NCI-H1092 (cell line): ENCODE measurements around the gene COL8A2.

Experiments
- DNase-seq: peaks from one replicate; lab custom pipeline; 2025; lab: John Stamatoyannopoulos, UW

COL8A2 gene

DNA sequence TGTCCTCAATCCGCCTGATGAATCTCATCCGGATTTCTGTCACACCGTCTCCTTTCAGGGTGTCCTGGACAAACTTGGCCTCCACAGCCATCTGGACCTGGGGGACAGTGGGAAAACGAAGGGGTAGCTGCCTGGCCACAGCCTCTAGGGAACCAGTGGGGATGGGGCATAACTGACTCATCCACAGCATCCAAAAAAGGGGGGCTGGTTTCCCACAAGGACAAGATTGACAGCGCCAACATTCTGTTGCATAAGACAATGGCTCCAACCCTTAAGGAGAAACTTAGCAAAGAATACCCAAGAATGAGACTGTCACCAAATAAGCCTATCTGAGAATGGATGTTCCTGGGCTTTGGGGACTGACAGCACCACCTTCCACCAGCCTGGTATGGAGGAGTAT lies 12.2 kb upstream of the COL8A2 start:
- no peak for DNase-seq

DNA sequence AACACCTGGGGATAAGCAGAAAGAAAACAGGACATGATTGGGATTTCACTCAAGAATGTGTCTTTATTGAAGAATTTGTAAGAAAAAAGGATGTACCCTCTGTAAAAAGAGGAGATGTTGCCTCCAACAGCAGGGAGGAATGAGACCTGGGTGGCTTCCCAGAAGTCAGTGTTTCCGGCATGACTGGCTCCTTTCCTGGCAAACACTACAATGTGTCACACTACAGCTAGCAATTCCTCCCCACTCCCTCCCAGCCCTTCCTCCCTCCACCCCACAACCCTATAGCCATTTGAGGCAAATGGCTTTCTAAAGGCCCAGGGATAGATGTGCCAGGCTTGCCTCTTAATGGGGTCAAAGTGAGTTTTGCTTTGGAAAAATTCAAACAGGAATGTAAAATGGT lies 11.5 kb upstream of the COL8A2 start:
- no peak for DNase-seq

DNA sequence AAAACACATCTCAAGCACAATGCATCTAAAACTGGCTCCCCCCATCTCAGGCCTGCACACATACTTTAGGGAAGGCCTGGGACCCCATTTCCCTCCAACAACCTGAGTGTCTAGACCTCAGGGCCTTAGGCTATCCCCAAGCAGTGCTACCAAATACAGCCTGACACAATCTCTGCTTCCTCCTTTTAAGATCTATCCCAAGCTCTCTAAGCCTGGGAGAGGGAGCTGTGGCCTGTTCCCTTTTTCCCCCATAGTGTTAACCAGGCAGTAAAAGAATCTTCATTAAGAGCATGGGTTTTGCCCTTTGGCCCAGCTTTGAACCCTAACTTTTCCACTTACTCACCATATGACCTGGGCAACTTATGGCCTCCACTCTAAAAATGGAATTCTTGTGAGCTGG lies 10.8 kb upstream of the COL8A2 start:
- no peak for DNase-seq

DNA sequence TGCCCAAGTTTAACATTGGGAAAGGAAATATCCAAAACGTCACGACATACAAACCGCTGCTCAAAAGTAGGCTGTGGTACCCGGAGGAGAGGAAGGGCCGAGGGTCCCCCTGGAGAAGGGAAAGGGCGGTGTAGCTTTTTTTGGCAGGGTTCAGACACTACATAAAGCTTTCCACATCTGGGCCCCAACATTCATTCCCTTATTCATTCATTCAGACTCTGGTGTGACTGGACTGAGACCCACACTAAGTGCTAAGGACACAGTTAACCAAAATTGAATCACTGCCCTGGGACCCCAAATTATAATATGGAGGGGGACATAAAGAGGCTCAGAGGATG lies 10.3 kb upstream of the COL8A2 start:
- DNase-seq, result no peak

DNA sequence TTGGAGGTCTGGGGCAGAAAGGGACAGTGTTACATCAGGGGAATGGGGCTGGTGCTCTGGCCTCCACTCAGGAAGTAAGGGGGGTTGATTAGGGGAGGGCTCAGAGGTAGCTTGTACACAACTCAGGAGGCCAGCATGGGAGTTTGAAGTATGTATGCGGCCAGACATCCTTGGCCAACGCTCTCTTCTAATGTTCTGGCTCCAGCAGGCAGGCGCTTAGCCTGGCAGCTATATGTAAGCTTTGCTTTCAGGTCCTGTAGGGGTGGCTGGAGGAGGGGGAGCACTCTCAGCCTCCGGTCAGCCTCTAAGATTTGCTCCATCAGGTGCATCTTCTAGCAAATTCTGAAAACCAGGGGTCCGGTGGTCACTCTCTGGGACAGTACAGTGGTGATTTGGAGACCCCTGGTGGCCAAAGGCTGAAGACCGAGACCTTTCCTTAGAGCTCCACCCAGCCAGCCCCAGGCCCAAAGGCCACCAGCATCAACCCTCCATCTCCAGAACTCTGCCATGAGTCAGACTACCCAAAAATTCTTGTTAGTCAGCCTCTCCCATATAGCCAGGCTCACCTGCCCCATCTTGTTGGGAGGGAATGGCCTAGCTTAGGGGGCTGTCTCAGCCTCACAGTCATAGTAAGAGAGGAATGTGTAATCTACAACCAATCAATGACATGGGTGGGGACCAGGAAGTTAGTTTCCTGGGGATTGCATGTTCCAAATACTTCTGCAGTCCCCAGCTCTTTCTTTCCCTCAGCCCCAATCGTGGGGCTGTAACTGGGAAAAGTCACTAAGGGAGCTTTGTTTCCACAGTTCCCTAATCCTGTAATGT lies 9.7 kb upstream of the COL8A2 start:
- peak; percentile 35 for DNase-seq

DNA sequence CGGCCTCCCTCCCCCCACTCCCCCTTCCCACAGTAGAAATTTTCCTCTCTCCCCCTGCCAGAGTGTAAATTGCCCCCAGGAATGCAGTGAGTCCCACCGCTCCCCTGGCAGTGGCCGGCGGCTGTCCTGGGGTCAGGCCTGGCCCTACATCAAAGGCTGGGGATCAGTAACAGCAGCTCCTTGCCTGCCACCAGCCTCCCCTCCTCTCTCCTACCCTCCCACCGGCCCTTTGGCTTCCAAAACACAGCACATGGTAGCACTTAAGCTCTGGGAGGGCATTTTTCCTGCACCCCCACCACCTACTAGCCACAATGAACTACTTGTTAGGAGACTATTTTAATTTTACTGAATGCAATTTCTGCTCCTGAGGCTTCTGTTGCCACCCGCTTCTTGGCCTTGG lies 9.0 kb upstream of the COL8A2 start:
- no peak for DNase-seq

DNA sequence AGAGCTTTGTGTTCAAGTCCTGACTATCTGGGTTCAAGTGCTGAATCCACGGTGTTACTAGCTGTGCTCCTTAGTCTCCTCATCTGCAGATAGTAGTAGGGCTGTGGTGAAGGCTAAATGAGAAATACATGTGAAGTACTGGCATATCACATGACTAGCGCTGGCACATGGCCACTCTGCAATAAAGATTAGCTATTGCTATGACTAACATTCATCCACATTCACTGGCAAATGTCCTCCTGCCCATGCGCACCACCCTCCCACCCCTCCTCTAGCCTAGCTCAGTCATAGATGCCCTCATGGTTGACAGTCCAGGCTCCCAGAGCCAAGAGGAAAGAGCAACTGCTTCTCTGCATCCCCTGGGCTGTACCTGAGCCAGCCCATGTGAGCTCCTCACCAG lies 8.5 kb upstream of the COL8A2 start:
- no peak for DNase-seq

DNA sequence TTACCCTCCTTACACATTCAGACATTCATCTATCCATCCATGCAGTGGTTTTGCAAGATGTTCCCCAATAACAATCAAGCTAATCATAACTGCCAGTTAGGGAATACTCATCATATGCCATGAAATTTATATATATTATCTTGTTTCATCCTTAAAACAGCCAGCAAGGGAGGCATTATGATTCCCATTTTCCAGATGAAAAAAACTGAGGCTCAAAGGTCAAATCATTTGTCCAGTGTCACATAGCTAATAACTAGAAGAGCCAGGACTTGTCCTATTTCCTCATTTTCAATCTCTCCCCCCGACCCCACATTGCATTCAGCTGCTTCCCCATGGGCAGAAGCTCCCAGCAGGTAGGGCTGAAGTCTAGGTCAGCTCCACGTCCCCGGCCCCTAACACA lies 7.0 kb upstream of the COL8A2 start:
- DNase-seq, result no peak

DNA sequence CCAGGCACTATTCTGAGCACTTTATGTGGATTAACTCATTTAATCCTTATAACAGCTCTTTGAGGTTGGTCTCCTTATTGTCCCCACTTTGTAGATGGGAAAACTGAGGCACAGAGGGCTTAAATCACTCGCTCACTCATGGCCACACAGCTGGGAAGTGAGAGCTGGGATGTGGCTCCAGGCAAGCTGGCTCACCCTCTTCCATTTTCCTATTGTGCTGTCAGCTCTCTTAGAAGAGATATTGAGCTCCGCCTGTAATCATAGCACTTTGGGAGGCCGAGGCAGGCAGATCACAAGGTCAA lies 3.8 kb upstream of the COL8A2 start:
- DNase-seq, result no peak

DNA sequence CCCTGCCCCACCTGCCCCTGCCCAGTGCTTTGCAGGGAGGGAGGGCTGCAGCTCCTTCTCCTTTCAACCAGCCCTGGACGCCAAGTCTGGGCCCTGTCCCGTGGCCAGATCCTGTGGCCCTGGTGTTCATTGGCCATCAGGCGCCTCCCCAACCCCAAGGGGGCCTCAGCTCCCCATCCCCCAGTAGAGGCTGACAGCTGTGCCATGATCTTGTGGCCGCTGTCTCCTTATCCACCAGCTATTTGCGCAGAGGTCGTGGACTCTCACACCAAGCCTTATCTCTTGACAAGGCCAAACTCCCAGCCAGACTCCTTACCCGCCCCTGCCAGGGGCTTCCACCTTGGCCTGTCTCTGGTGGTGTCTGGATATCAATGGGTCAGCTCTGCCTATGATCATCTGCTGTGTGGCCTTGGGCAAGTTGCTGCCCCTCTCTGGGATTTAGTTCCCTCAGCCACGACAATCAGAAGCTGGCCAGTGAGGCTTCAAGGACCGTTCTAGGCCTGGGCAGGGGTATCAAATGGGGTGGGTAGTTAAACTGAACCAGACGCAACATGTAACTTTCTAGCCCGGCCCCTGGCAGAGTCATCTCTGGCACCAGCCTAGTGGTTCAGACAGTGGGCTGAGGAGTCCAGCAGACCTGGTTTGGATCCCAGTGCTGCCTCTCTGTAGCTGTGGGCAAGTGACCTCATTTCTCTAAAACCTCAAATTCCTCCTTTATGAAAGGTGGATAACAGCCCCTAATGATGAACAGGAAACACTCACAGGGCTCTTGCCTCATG lies 3.3 kb upstream of the COL8A2 start:
- no peak for DNase-seq

DNA sequence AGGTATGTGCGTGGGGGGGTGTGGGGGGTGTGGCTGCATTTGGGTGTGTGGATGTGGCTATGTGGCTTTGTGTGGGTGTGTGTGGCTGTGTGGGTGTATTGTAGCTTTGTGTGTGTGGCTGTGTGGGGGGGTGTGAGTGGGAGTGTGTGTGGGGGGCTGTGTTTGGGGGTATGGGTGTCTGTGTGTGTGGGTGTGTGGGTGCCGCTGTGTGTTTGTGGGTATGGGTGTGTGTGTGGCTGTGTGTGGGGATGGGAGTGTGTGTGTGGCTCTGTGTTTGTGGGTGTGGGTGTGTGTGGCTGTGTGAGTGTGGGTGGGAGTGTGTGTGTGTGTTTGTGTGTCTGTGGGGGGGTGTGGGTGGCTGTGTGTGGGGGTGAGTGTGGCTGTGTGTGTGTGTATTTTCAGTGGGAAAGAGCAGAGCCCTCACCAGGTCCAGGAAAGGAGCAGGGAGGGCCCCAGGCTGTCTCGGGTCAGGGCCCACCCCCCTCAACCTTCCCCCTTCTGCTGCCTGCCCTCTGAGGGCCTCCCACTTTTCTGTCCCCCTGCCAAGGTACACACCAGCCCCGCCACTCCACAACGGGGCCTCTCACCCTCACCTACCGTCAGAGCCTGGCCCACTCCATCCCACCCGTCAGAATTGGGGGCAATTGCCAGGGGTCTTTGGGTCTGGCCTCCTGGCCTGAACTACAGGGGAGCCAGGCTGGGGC lies 1.9 kb upstream of the COL8A2 start:
- DNase-seq, result no peak

DNA sequence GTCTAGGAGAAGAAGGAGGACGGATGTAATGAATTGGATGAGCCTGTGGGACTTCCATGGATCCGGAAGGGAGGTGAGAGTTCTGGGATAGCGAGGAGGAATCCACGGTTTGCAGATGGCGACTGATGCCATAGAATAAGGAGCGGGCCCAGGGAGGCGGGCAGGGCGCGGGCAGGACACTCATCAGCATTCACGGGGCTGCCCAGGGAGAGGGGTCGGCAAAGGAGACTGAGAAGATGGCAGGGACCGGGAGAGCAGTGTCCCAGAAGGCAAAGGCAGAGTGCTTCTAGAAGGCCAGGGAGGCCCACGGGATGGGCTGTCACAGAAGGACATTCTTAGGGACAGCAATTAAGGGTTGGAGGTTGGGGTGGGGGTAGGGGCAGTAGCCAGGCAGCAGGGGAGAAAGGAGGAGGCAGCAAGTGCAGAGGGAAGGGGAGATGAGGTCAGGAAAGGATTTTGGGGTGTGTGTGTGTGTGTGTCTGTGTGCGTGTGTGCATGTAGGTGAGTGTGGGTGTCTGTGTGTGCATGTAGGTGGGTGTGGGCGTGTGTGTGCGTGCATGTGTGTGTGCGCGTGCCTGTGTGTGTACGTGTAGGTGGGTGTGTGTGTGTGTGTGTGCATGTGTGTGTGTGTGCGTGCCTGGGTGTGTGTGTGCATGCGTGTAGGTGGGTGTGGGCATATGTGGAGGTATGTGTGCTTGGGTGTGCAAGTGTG lies 1.1 kb upstream of the COL8A2 start:
- no peak for DNase-seq

DNA sequence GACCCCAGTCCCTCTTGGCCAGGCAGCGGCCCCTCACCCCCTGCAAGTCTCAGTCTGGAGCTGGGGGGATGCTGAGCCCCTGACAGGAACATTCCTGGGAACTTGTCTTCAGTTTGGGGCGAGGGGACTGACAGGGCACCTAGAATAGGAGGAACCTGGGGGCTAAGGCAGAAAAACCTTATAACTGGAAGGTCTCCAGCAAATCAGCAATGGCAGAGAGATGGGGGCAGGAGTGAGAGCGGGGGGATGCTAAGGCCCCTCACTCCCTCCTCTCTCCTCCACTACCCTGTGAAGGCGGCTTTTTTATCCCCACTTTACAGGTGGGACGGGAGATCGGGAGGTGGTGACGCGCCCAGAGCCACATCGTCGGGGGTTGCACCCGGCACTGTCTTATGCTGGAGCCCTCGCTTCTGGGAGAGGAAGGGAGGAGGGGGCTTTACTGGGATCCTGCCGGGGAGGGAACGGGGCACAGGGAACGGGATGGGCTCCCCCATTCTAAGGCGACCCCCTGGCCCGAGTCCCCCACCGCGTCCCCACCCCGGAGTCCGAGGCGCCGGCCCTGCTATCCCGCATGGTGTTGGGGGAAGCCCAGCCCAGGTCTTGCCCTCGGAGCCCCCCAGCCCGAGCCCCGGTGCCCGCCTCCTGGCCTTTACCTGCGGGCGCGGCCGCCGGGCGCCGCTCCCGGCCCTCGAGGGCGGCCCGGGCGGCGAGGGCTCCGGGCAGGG lies 456 bp downstream of the COL8A2 start:
- DNase-seq, result no peak

DNA sequence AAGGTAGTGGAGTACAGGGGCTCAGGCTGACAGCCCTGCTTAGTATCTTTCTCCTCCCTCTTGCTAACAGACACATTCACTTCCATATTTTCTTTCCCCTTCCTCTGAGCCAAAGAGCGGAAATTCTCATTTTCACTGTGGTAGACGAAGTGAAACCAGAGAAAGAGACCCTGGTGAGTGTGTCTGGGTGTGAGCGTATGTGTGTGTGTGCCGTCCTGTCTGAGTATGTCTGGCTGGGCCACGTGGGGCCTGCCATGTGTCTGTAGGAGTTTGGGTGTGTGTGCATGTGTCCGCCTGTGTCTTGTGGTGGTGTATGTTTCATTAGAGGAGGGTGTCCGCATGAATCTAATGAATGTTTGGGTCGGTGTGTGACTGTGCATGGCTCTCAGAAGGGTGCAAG lies 1.7 kb downstream of the COL8A2 start:
- no peak for DNase-seq

DNA sequence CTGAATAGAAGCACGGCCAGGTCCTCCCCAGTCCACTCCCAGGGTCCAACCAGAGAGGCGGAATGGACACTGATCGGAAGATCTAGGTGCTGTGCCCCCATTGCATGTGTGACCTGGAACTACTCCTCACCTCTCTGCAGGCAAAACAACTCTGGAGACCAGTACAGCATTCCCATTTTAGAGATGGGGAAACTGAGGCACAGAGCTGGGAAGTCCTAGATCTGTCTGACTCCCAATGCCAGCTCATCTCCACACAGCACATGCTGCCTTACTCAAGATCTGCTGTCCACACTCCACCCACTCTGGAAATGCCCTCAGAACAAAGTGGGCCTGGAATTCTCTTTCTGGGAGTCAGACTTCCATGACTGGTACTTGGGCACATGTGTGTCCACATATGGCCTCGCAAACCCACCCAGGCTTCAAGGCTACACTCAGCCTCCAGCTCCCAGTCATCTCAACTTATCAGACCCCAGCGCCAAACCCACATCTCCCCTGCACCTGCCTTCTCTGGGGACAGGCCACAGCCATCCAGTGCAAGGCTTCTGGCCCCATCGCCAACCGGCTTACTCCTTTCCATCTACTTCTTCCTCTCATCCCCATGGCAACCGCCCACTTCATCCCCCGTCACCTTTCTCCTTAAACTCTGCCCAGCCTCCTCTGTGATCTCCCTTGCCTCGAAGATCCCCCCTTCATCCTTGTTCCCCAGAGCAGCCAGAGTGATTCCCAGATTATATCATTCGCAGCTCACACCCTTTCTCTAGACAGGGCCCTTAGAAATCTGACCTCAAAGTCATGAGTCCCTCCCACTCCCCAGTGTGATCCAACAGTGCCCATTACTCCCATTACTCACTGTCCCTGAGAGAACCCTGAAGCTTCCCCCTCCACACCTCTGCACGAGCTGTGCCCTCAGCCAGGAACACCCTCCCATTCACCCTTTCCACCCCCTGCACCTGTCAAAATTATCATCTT lies 2.7 kb downstream of the COL8A2 start:
- no peak for DNase-seq

DNA sequence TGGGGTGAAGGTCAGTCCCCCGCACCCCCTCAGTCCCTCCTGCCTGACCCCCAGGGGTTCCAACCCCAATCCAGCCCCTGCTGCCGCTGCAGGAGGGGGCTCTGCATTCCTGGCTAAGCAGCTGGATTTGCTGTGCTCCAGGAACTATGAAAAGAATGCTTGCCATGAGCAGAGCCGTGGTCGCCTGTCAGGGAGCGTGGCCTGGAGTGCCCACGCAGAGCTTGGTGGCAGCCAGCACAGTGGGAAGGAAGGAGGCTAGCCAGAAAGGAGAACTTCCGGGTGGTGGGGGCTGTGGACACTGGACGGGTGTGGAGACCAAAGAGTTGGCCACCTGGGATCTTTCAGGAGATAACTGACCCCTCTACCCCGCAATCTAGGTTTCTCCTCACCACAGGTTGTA lies 5.6 kb downstream of the COL8A2 start:
- DNase-seq, result no peak

DNA sequence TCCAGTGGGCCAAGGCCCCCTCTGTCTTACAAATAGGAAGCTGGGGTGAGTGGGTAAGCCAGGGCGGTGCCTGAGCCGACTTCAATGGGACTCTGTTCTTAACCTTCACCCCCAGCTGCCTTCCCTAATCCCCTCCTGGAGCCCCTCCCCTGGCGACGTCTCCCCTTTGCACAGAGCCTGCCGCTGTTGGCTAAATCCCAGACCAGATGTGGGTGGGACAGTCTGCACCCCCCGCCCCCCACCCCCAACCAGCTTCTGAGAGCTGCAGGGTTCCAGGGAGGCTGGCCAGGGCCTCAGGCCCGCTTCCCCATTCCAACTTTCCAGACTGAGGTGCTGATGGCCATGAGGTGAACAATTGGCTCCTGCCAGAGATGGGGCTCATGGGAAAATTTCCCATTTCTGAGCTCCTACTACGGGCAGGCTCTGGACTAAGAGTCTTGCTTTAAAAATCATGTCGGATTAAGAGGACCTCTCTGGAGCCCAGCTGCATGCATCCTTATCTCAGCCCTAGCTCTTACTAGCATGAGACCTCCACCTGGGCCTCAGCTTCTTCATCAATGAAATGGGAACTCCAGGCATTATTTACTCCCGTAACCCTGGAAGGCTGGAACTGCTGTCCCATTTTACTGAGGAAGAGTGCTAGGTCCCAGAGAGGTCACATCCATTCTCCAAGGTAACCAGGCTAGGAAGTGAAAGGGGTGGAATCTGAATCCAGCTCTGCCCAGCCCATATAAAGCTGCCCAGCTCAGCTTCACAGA lies 6.4 kb downstream of the COL8A2 start:
- no peak for DNase-seq

DNA sequence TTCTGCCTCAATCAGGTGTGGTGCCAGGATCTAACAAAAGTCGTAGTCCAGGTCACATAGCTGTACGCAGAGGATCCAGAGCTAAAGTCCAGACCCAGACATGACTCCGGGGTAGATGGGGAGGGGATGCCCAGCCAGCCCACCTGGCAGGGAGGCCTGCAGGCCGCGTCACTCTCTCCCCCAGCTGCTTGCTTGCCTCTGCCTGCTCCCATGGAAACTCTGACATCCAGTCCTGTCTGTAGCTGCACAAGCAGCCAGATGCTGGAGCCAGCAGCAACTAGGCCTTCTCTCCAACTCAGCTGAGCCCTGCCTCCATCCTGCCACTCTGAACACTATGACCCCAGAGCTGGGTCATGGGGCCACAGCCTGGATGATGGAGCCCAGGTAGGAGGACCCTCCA lies 8.1 kb downstream of the COL8A2 start:
- DNase-seq, result no peak

DNA sequence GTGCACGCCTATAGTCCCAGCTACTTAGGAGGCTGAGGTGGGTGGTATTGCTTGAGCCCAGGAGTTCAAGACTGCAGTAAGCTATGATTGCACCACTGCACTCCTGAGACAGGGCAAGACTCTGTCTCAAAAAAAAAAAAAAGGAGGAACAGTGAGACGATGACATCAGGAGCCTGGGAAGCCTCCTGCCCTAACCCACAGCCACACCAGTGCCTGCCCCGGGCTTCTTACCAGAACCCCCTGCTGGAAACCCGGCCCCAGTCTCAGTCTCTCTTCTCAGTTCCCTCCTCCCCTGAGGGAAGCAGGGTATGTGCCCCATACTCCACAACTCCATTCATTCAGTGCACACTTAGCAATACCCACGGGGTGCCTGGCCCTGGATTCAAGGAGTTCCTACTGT lies 9.1 kb downstream of the COL8A2 start:
- no peak for DNase-seq

DNA sequence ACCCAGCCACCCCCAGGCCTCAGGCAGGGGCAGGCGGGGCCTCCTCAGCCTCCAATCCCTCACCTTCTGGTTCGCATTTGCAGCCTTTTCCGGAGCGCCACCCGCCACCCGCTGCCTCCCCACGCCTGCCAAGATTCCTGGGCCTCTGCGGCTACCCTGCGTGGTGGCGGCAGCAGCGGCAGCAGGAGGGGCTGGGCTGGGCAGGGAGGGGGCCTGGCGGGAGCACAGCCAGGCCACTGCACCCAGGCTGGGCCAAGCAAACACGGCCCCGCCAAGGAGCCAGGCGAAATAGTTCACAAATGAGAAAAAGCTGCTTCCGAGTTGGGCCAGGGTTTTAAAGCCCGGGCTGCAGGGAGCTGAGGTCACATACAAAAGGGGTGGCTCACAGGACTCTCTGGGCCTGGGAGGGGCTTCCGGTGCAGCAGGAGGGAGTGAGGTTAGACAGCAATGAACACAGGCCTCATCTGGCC lies 9.8 kb downstream of the COL8A2 start:
- no peak for DNase-seq
